H9 (cell line): Measurements from ENCODE around the gene TSPAN32. TPM values are rescaled to one million over a fixed set of nuclear protein-coding genes. Genes with fewer than 3 reads are reported as not detected.

Source experiments
- DNase-seq: peaks from one replicate; pipeline ENCODE4 v3.0.0-alpha.2; 2017
- H2AFZ ChIP-seq: one replicate; pipeline ENCODE4 v1.6.1; 2013; ENCODE audit warnings: mild to moderate bottlenecking, low read length, control low read depth, moderate library complexity
- H2AK5ac ChIP-seq: 2 replicates; pipeline ENCODE4 v1.6.1; 2013; ENCODE audit warnings: low read length, control low read depth, mixed read lengths; ENCODE audit not compliant: insufficient read length
- H2BK120ac ChIP-seq: one replicate; pipeline ENCODE4 v1.6.1; 2013; ENCODE audit warnings: low read depth, mild to moderate bottlenecking, low read length, control low read depth, inconsistent platforms; ENCODE audit not compliant: poor library complexity, severe bottlenecking
- H2BK12ac ChIP-seq: 2 replicates; pipeline ENCODE4 v1.6.1; 2013; ENCODE audit warnings: low read length, control low read depth, mixed read lengths, low read depth; ENCODE audit not compliant: insufficient read length
- H2BK15ac ChIP-seq: 2 replicates; pipeline ENCODE4 v1.6.1; 2013; ENCODE audit warnings: low read depth, low read length, control low read depth
- H2BK20ac ChIP-seq: one replicate; pipeline ENCODE4 v1.6.1; 2013; ENCODE audit warnings: low read depth, mild to moderate bottlenecking, low read length, control low read depth, inconsistent platforms; ENCODE audit not compliant: poor library complexity, severe bottlenecking
- H2BK5ac ChIP-seq: 2 replicates; pipeline ENCODE4 v1.6.1; 2013; ENCODE audit warnings: low read length, control low read depth, mixed read lengths; ENCODE audit not compliant: insufficient read length
- H3K14ac ChIP-seq: 2 replicates; pipeline ENCODE4 v1.6.1; 2013; ENCODE audit warnings: low read length, control low read depth; ENCODE audit not compliant: insufficient read depth
- H3K18ac ChIP-seq: 2 replicates; pipeline ENCODE4 v1.6.1; 2013; ENCODE audit warnings: low read depth, mild to moderate bottlenecking, mixed read lengths, low read length, control low read depth; ENCODE audit not compliant: insufficient read length
- H3K23ac ChIP-seq: 2 replicates; pipeline ENCODE4 v1.6.1; 2013; ENCODE audit warnings: low read length, control low read depth, mixed read lengths, low read depth; ENCODE audit not compliant: insufficient read length
- H3K23me2 ChIP-seq: 2 replicates; pipeline ENCODE4 v1.6.1; 2013; ENCODE audit warnings: low read depth, mild to moderate bottlenecking, mixed read lengths, low read length, control low read depth; ENCODE audit not compliant: insufficient read length, poor library complexity, severe bottlenecking
- H3K27ac ChIP-seq: 2 replicates; pipeline ENCODE4 v1.5.1; 2013; ENCODE audit warnings: low read length, control low read depth, mixed read lengths, low read depth; ENCODE audit not compliant: insufficient read length
- H3K27me3 ChIP-seq: 2 replicates; pipeline ENCODE4 v1.6.1; 2013; ENCODE audit warnings: low read length, control low read depth, inconsistent platforms; ENCODE audit not compliant: insufficient read depth
- H3K4ac ChIP-seq: 2 replicates; pipeline ENCODE4 v1.6.1; 2013; ENCODE audit warnings: low read depth, mild to moderate bottlenecking, control low read depth, inconsistent platforms, low read length, moderate library complexity
- H3K4me1 ChIP-seq: 2 replicates; pipeline ENCODE4 v1.6.1; 2013; ENCODE audit warnings: low read length, control low read depth, inconsistent platforms; ENCODE audit not compliant: insufficient read depth
- H3K4me2 ChIP-seq: 2 replicates; pipeline ENCODE4 v1.6.1; 2013; ENCODE audit warnings: low read length, control low read depth, mixed read lengths; ENCODE audit not compliant: insufficient read length, insufficient read depth
- H3K56ac ChIP-seq: 2 replicates; pipeline ENCODE4 v1.6.1; 2013; ENCODE audit warnings: low read depth, mild to moderate bottlenecking, mixed read lengths, low read length, control low read depth; ENCODE audit not compliant: insufficient read length
- H3K79me1 ChIP-seq: 2 replicates; pipeline ENCODE4 v1.6.1; 2013; ENCODE audit warnings: low read depth, mild to moderate bottlenecking, moderate library complexity, low read length, control low read depth, inconsistent platforms; ENCODE audit not compliant: insufficient read depth, poor library complexity, severe bottlenecking
- H3K79me2 ChIP-seq: 2 replicates; pipeline ENCODE4 v1.6.1; 2013; ENCODE audit warnings: low read length, control low read depth, inconsistent platforms; ENCODE audit not compliant: insufficient read depth
- H3K9ac ChIP-seq: 2 replicates; pipeline ENCODE4 v1.6.1; 2013; ENCODE audit warnings: low read length, control low read depth, mixed read lengths; ENCODE audit not compliant: insufficient read length; ENCODE audit errors: extremely low read depth
- H3K9me3 ChIP-seq: one replicate; pipeline ENCODE4 v1.6.1; 2013; ENCODE audit warnings: low read depth, low read length, inconsistent platforms; ENCODE audit not compliant: control insufficient read depth
- H3T11ph ChIP-seq: one replicate; pipeline ENCODE4 v1.6.1; 2013; ENCODE audit warnings: mild to moderate bottlenecking, low read length, control low read depth, inconsistent platforms
- H4K20me1 ChIP-seq: one replicate; pipeline ENCODE4 v1.6.1; 2013; ENCODE audit not compliant: control insufficient read depth, insufficient read length, insufficient read depth
- H4K5ac ChIP-seq: 2 replicates; pipeline ENCODE4 v1.6.1; 2013; ENCODE audit warnings: low read depth, mild to moderate bottlenecking, mixed read lengths, low read length, control low read depth; ENCODE audit not compliant: insufficient read length
- H4K8ac ChIP-seq: replicated peaks from 2 replicates; pipeline ENCODE4 v1.6.1; 2013; ENCODE audit warnings: low read length, control low read depth, mixed read lengths, low read depth; ENCODE audit not compliant: insufficient read length
- H4K91ac ChIP-seq: 2 replicates; pipeline ENCODE4 v1.6.1; 2013; ENCODE audit warnings: low read depth, mild to moderate bottlenecking, moderate library complexity, mixed read lengths, low read length, control low read depth; ENCODE audit not compliant: insufficient read length
- H3K27ac Mint-ChIP-seq, 3 experiments: 2 replicates in 2 of 3; 3 replicates in 1 of 3; pipeline ENCODE4 v1.8.0; 2020 to 2021; ENCODE audit warnings: mixed read lengths in 3 of 3, mild to moderate bottlenecking in 1 of 3, moderate library complexity in 1 of 3
- H3K27me3 Mint-ChIP-seq: 2 replicates; pipeline ENCODE4 v1.8.0; 2021; ENCODE audit warnings: low read depth, mild to moderate bottlenecking, moderate library complexity, mixed read lengths
- H3K36me3 Mint-ChIP-seq, 3 experiments: 2 replicates in 2 of 3; 3 replicates in 1 of 3; pipeline ENCODE4 v1.8.0; 2020 to 2021; ENCODE audit warnings: low read depth in 3 of 3, mixed read lengths in 3 of 3; ENCODE audit not compliant: insufficient read depth in 1 of 3
- H3K4me1 Mint-ChIP-seq, 2 experiments: 2 replicates each; pipeline ENCODE4 v1.8.0; 2020; ENCODE audit warnings: mixed read lengths in 2 of 2
- H3K4me3 Mint-ChIP-seq, 2 experiments: 2 replicates in 1 of 2; 3 replicates in 1 of 2; pipeline ENCODE4 v1.8.0; 2020 to 2021; ENCODE audit warnings: mild to moderate bottlenecking in 2 of 2, mixed read lengths in 2 of 2, moderate library complexity in 1 of 2
- H3K9me3 Mint-ChIP-seq, 2 experiments: 2 replicates in 1 of 2; 3 replicates in 1 of 2; pipeline ENCODE4 v1.8.0; 2020; ENCODE audit warnings: mild to moderate bottlenecking in 2 of 2, mixed read lengths in 2 of 2, moderate library complexity in 1 of 2
- WGBS: extraction: QIAGEN DNeasy Blood & Tissue Kit; methylation state at CpG from one replicate; pipeline ENCODE4 v1.1.7; 2013; ENCODE audit warnings: missing lambda C conversion rate, low lambda C conversion rate, mixed read lengths; ENCODE audit not compliant: insufficient read length; ENCODE audit errors: extremely low coverage; 5-methylcytosine and 5-hydroxymethylcytosine counted together
- total RNA-seq: library from RNA; stranded (reverse); gene quantifications from 2 replicates; pipeline ENCODE4 v1.2.1, GENCODE V29; 2021
- TF ChIP-seq, protein P1 (sequence below): fragments of 200-600 bp; sonication (generic); conservative IDR thresholded peaks from 3 replicates; pipeline ENCODE4 v1.8.0; 2021; ENCODE audit warnings: antibody characterized with exemption, mild to moderate bottlenecking

The TSPAN32 gene
- total RNA-seq, 1 experiment from 2014 or later: not detected

DNA sequence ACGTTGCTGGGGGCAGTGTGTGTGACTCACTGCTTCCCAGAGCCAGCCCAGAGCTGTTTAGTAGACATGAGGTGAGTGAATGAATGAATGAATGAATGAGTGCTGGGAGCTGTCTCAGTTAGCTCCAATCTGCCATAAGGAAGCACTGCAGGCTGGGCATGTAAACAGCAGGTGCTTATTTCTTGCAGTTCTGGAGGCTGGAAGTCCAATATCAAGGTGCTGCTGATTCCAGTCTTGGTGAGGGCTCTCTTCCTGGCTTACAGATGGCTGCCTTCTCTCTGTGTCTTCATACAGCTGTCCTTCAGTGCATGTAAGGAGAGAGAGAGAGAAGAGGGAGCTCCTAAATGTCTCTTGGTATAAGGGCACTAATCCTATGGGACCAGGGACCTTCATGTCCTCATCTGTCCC is 4.2 kb upstream of the TSPAN32 start:
- DNase-seq: no peak
- Histone ChIP-seq H3K4ac (no peak overlapping the region), H3K27me3 (no peaks in the 10 kb centered on the region; the same call in 1 of the 2 replicates), H2BK15ac (no peak overlapping the region), H3K4me2 (no peak overlapping the region), H3K79me2 (no peaks in the 10 kb centered on the region), H2BK20ac (no peak overlapping the region), H4K91ac (no peak overlapping the region), H3K4me1 (no peaks in the 10 kb centered on the region), H2BK120ac (no peak overlapping the region), H3K9me3 (no peaks in the 10 kb centered on the region), H3K79me1 (no peaks in the 10 kb centered on the region), H3K18ac (no peak overlapping the region), H2BK12ac (no peak overlapping the region), H4K5ac (no peak overlapping the region), H2AFZ (no peak overlapping the region), H3T11ph (no peak overlapping the region), H3K23me2 (no peaks in the 10 kb centered on the region), H2AK5ac (no peak overlapping the region), H3K56ac (no peak overlapping the region), H2BK5ac (no peak overlapping the region), H4K8ac (no peak overlapping the region), H4K20me1 (no peaks in the 10 kb centered on the region), H3K27ac (no peak overlapping the region), H3K14ac (no peak overlapping the region), H3K9ac (no peak overlapping the region), H3K23ac (no peak overlapping the region)
- WGBS: no CpG with 5 or more reads among the region's 1 CpG
- no peaks in the 10 kb centered on the region for H3K36me3 Mint-ChIP-seq
- no peaks in the 10 kb centered on the region; a peak in 1 of 5 replicates for H3K9me3 Mint-ChIP-seq
- no peaks in the 10 kb centered on the region for H3K4me1 Mint-ChIP-seq
- peaks cover 45% of the 10 kb centered on the region for H3K27me3 Mint-ChIP-seq
- H3K4me3 Mint-ChIP-seq: no peak overlapping the region
- TF ChIP-seq, protein P1, sequence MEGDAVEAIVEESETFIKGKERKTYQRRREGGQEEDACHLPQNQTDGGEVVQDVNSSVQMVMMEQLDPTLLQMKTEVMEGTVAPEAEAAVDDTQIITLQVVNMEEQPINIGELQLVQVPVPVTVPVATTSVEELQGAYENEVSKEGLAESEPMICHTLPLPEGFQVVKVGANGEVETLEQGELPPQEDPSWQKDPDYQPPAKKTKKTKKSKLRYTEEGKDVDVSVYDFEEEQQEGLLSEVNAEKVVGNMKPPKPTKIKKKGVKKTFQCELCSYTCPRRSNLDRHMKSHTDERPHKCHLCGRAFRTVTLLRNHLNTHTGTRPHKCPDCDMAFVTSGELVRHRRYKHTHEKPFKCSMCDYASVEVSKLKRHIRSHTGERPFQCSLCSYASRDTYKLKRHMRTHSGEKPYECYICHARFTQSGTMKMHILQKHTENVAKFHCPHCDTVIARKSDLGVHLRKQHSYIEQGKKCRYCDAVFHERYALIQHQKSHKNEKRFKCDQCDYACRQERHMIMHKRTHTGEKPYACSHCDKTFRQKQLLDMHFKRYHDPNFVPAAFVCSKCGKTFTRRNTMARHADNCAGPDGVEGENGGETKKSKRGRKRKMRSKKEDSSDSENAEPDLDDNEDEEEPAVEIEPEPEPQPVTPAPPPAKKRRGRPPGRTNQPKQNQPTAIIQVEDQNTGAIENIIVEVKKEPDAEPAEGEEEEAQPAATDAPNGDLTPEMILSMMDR: no peak
- no peak overlapping the region for H3K27ac Mint-ChIP-seq
